ENCODE measurements around the gene TEKTIP1.

The TEKTIP1 gene

GRCh38 chr19:3537438-3538240 lies 1.3 kb upstream of the TEKTIP1 start:
- DNase-seq (ENCODE audit: low read depth in 2 of 2): no peak

- no peak for DNase-seq (ENCODE audit: low read depth in 2 of 2)
Observed at GRCh38 chr19:3538258-3538929, 580 bp upstream of the TEKTIP1 start.

GRCh38 chr19:3539756-3540118 lies 763 bp downstream of the TEKTIP1 start:
- no peak for DNase-seq (ENCODE audit: low read depth in 2 of 2)

GRCh38 chr19:3543150-3544057 lies 4.4 kb downstream of the TEKTIP1 start:
- DNase-seq (ENCODE audit: low read depth in 2 of 2): no peak

- no peak for DNase-seq (ENCODE audit: low read depth in 2 of 2)
Observed at GRCh38 chr19:3544058-3544376, 5.0 kb downstream of the TEKTIP1 start.

- DNase-seq (ENCODE audit: low read depth in 2 of 2): peak; percentile 57 to 79
Observed at GRCh38 chr19:3544742-3545668, 6.0 kb downstream of the TEKTIP1 start.

- DNase-seq (ENCODE audit: low read depth in 2 of 2): no peak
Observed at GRCh38 chr19:3545669-3546034, 6.7 kb downstream of the TEKTIP1 start.

- no peak for DNase-seq (ENCODE audit: low read depth in 2 of 2)
Observed at GRCh38 chr19:3546119-3546518, 7.1 kb downstream of the TEKTIP1 start.

- DNase-seq (ENCODE audit: low read depth in 2 of 2): no peak
Observed at GRCh38 chr19:3547301-3547731, 8.3 kb downstream of the TEKTIP1 start.

- no peak for DNase-seq (ENCODE audit: low read depth in 2 of 2)
Observed at GRCh38 chr19:3547767-3548282, 8.9 kb downstream of the TEKTIP1 start.

GRCh38 chr19:3548606-3549005 lies 9.6 kb downstream of the TEKTIP1 start:
- DNase-seq (ENCODE audit: low read depth in 2 of 2): no peak

- DNase-seq (ENCODE audit: low read depth in 2 of 2): no peak
Observed at GRCh38 chr19:3549816-3550215, 10.8 kb downstream of the TEKTIP1 start.

GRCh38 chr19:3550947-3551791 lies 12.2 kb downstream of the TEKTIP1 start:
- DNase-seq (ENCODE audit: low read depth in 2 of 2): no peak

- DNase-seq (ENCODE audit: low read depth in 2 of 2): no peak
Observed at GRCh38 chr19:3551792-3552095, 12.8 kb downstream of the TEKTIP1 start.

GRCh38 chr19:3554254-3555083 lies 15.5 kb downstream of the TEKTIP1 start:
- no peak for DNase-seq (ENCODE audit: low read depth in 2 of 2)

- DNase-seq (ENCODE audit: low read depth in 2 of 2): no peak
Observed at GRCh38 chr19:3555653-3556422, 16.9 kb downstream of the TEKTIP1 start.

GRCh38 chr19:3556423-3556977 lies 17.5 kb downstream of the TEKTIP1 start:
- no peak for DNase-seq (ENCODE audit: low read depth in 2 of 2)

GRCh38 chr19:3556978-3557460 lies 18.0 kb downstream of the TEKTIP1 start:
- peak; percentile 41 to 52 for DNase-seq (ENCODE audit: low read depth in 2 of 2)
